HS-5 (cell line): ENCODE results near the gene ERFL.

ENCODE experiments used
- DNase-seq: peaks from one replicate; pipeline ENCODE4 v3.0.0-alpha.2; 2012; ENCODE audit warnings: low read depth

Gene ERFL

GRCh38 chr19:41897820-41898219 is 30.4 kb downstream of the ERFL start:
- no peak for DNase-seq

DNA sequence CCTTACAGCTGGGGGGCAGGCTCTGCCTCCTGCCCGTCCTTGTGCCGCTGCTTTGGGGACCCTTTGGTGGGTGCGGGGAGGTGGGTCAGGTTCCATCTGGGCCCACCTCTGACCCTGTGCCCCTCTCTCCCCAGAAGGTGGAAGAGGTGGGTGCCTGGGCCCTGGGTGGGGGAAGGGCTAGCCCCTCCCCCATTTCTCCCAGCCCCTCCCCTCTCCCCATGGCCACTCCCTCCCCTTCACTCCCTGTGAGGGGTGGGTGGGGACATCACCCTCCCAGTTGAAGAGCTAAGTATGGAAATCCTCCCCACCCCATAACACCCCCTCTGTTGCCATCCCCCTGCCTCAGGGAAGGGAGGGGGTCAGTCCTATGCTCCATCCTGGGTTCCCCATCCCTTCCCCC is 31.1 kb downstream of the ERFL start:
- no peak for DNase-seq

- no peak for DNase-seq
Observed at GRCh38 chr19:41896581-41896942, 31.7 kb downstream of the ERFL start.

- no peak for DNase-seq
Observed at GRCh38 chr19:41895745-41896580, 32.3 kb downstream of the ERFL start.

- no peak for DNase-seq
Observed at GRCh38 chr19:41894350-41894749, 33.9 kb downstream of the ERFL start.

GRCh38 chr19:41893899-41894298 is 34.4 kb downstream of the ERFL start:
- DNase-seq: no peak

DNA sequence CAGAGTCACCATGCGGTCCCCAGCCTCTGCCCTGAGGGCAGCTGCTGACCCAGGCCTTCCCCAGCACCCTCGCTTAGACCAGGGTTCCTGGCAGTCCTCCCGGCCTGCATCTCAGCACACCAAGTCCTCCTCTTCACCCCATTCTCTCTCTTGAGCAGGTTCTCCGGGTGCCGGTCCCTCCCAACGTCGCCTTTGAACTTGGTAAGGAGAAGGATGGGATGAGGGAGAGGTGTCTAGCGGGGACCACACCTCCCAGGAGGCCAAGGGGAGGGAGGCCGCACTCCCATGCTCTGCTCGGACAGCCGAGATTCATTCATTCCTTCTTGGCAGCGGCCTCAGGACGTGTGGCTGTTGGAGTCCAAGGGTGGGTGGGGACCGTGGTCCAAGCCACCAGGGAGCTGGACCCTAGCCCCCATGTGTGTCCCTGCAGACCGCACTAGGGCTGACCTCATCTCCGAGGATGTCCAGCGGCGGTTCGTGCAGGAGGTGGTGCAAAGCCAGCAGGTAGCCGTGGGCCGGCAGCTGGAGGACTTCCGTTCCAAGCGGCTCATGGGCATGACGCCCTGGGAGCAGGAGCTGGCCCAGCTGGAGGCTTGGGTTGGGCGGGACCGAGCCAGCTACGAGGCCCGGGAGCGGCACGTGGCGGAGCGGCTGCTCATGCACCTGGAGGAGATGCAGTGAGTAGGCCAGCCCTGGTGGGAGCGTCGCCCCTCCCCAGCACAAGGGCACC is 35.9 kb downstream of the ERFL start:
- no peak for DNase-seq

- DNase-seq: no peak
Observed at GRCh38 chr19:41890936-41891335, 37.3 kb downstream of the ERFL start.

DNA sequence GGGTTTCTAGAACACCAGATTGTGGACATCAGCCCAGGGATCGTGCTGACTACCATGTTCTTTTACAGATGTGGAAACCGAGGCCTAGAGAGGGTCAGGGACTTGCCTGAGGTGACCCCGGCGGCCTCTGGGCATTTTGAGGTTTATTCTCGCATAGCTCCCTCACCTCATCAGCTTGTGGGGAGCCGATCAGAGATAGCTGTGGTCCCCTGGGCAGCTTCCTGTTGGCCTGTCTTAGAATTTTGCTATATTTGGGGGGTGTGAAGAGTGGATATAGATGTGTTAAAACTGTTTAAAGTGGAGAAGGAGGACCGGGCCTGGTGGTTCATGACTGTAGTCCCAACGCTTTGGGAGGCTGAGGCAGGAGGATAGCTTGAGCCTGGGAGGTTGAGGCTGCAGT is 38.4 kb downstream of the ERFL start:
- no peak for DNase-seq

- no peak for DNase-seq
Observed at GRCh38 chr19:41888926-41889325, 39.3 kb downstream of the ERFL start.

GRCh38 chr19:41887711-41888382 is 40.4 kb downstream of the ERFL start:
- DNase-seq: no peak

DNA sequence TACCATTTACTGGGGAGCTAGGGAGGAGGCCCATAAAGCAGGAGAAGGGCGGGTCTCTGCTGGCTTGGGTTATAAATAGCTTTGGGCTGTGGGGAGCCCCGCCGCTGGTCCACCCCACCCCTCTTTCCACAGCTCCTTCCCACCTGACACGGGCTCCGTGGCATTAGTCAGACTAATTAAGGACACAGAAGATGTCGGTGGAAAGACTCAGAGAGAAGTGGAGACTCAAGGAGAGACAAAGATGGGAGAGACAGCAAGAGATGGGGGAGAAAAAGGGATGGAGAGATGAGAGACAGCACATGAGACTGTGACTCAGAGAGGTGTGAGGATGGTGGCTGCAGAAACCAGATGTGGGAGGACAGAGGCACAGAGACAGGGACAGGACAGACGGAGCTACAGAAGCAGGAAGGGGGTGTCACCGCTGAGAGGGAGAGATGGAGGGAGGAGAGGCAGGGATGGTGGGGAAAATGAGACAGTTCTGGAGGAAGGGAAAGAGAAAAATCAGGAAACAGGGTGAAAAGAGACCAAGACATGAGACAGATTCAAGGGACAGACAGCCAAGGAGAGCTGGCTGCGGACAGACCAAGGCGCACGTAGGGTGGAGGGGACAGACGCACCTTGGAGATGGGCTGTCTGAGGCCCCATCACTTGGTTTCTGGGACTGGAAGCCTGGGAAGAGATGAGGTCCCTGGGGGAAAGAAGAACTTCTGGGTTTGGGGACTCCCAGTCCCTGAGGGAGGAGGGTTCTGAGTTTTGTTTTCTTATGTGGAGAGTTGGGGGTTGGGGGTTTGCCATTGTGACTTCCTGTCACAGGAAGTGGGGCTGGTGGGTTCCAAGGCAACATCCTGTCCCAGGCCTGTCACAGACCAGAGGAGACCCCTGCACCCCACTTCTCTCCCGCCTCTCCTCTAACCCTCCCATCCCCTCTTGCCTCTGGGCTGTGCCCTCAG is 41.2 kb downstream of the ERFL start:
- DNase-seq: no peak

DNA sequence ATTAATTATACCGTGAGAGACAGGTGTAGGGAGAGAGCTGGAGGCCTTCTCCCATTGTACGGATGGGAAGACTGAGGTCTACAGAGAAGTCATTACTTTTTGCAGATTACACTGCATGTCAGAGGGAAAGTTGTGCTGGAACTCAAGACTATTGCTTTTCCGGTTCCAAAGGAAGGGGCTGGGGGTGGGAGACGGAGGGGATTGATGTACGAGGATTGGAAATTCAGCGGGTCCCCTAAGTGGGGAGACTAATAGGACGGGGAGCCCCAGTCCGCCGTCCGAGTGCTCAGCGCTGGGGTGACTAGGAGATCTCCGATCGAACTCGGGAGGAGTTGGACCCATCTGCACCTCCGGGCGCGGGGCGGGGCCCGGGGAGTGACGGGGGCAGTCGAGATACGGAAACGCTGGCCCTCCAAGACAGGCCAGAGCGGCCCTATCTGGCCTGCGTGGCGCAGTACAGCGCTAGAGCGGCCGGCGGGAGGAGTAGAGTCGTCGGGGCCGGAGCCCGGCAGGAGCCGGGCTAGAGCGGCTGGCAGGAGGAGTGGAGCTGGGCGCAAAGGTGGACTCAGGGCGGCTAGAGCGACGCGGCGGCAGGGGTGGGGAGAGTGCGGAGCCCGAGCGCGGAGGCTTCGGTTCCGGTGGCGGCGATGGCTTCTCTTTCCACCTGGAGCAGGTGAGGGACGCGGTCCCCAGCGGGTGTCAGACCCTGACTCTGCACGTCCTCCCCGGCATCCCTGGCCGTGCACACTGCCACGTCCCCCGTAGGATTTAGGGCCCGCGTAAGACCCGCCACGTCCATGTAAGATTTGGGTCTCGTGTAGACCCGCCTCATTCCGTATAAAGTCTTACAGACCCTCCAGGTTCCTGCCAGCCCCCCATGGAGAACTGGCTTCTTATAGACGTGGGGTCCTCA is 44.2 kb downstream of the ERFL start:
- peak; percentile 78 for DNase-seq

- DNase-seq: no peak
Observed at GRCh38 chr19:41883463-41883820, 44.8 kb downstream of the ERFL start.

DNA sequence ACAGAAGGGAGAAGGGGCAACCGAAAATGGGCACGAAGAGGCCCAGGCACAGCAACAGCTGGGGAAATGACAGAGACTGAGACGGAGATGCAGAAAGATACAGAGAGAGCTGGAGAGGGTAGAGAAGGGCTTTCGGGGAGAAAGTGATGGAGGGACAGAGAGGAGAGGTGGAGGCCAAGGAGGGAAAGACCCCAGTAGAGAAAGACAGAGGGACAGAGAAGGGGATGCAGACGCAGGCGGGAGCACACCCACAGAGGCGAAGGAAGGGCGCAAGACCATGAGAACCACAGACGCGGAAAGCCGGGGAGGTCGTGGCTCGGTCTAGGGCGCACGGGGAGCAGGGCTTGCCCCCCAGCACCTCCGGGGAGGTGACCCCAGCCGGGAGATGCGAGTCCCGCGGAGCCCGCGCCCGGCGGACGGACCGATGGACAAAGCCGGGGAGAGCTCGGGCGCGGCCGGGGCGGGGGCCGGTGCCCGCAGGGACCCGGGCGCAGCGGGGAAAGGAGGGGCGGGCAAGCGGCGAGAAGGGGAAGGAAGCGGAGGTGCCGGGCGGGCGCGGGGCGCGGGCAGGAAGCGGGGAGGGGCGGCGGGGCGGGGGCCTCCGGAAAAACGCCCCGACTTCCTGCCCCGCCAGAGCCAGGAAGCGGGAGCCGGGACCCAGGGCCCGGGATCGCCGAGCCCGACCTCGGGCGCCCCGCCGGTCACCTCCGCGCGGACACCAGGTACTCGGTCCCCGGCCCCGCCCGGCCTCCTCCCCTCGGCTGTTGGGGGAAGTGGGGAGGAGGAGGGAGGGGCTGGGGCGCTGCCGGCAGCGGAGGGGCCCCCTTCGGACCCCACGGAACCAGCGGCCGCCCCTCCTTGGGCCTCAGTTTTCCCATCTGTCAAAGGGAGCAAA is 45.4 kb downstream of the ERFL start, which contains the start of gene ARHGEF1:
Gene ARHGEF1, plus strand, starts transcription at position 617 of the 895 bp plus-strand sequence. CDS start 4,899 bp downstream, outside the sequence.
- no peak for DNase-seq

GRCh38 chr19:41880329-41880708 is 47.9 kb downstream of the ERFL start:
- DNase-seq: no peak

- DNase-seq: no peak
Observed at GRCh38 chr19:41879670-41880328, 48.5 kb downstream of the ERFL start.

DNA sequence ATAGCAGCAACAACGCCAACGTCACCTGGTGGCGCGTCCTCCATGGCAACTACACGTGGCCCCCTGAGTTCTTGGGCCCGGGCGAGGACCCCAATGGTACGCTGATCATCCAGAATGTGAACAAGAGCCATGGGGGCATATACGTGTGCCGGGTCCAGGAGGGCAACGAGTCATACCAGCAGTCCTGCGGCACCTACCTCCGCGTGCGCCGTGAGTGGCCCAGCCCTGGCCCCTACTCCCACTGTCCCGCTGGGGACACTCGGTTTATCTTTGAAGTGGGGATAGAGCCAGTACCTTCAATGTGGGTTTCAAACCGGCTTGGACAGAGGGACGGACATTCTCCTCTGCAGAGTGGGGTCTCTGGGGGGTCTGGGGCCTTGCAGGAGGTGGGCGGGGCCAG is 49.2 kb downstream of the ERFL start:
- DNase-seq: no peak
